Measurements from ENCODE around the gene CAPN11. TPM values are rescaled to one million over a fixed set of nuclear protein-coding genes. Genes with fewer than 3 reads are reported as not detected.

CAPN11 gene
- total RNA-seq, 4 donors from 2014 or later, result 0.42 TPM; not detected in 3

- no peaks in the 10 kb centered on the region for H3K9me3 ChIP-seq
- intact Hi-C loops (cut with DNase I; ENCODE audit: low total_unique reads) (no loop called here), in situ Hi-C loops (cut with MboI; ENCODE audit: low sequenced_read_pairs in 4 of 4) (loop anchor here in 1 of 4 donors (5.0 kb wide), 1 partner anchor 44 kb away; no protein-coding TSS in a partner anchor)
- peaks cover 2 to 83% of the 10 kb centered on the region in 2 donors for H3K36me3 ChIP-seq
- TF ChIP-seq POLR2A (IDR thresholded peaks at IDR 0.05), result no peak
- TF ChIP-seq, protein P1, sequence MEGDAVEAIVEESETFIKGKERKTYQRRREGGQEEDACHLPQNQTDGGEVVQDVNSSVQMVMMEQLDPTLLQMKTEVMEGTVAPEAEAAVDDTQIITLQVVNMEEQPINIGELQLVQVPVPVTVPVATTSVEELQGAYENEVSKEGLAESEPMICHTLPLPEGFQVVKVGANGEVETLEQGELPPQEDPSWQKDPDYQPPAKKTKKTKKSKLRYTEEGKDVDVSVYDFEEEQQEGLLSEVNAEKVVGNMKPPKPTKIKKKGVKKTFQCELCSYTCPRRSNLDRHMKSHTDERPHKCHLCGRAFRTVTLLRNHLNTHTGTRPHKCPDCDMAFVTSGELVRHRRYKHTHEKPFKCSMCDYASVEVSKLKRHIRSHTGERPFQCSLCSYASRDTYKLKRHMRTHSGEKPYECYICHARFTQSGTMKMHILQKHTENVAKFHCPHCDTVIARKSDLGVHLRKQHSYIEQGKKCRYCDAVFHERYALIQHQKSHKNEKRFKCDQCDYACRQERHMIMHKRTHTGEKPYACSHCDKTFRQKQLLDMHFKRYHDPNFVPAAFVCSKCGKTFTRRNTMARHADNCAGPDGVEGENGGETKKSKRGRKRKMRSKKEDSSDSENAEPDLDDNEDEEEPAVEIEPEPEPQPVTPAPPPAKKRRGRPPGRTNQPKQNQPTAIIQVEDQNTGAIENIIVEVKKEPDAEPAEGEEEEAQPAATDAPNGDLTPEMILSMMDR (IDR thresholded peaks at IDR 0.05 in 4 of 5, conservative IDR thresholded peaks at IDR 0.05 in 1 of 5), result no peak
- H3K27me3 ChIP-seq, result no peaks in the 10 kb centered on the region
- peak overlapping the region in 1 of 4 donors; percentile 34 for H3K27ac ChIP-seq
- H3K4me3 ChIP-seq, result no peak overlapping the region
- ATAC-seq (no peak), DNase-seq (no peak)
- H3K4me1 ChIP-seq, result no peaks in the 10 kb centered on the region
These were observed 12.8 kb upstream of the CAPN11 start for GRCh38 chr6:44145839-44146238.

GRCh38 chr6:44146685-44147084 lies 11.9 kb upstream of the CAPN11 start:
- no peaks in the 10 kb centered on the region for H3K9me3 ChIP-seq
- H3K4me1 ChIP-seq, result peaks cover 0 to 2% of the 10 kb centered on the region in 2 donors
- in situ Hi-C loops (cut with MboI; ENCODE audit: low sequenced_read_pairs in 4 of 4), result loop anchor here in 1 of 4 donors (5.0 kb wide), 1 partner anchor 44 kb away; no protein-coding TSS in a partner anchor
- H3K27me3 ChIP-seq, result no peaks in the 10 kb centered on the region
- H3K4me3 ChIP-seq, result no peak overlapping the region
- H3K27ac ChIP-seq, result no peak overlapping the region
- TF ChIP-seq, protein P1 (IDR thresholded peaks at IDR 0.05 in 4 of 5, conservative IDR thresholded peaks at IDR 0.05 in 1 of 5), result no peak
- peaks cover 2 to 76% of the 10 kb centered on the region in 2 donors for H3K36me3 ChIP-seq
- ATAC-seq, result no peak
- intact Hi-C loops (cut with DNase I; ENCODE audit: low total_unique reads), result no loop called here
- DNase-seq, result no peak

GRCh38 chr6:44147256-44147655 lies 11.4 kb upstream of the CAPN11 start:
- DNase-seq, result no peak
- intact Hi-C loops (cut with DNase I; ENCODE audit: low total_unique reads), result no loop called here
- H3K4me1 ChIP-seq, result peaks cover 0 to 3% of the 10 kb centered on the region in 2 donors
- no peak overlapping the region for H3K27ac ChIP-seq
- H3K4me3 ChIP-seq, result no peak overlapping the region
- TF ChIP-seq POLR2A (IDR thresholded peaks at IDR 0.05), result no peak
- TF ChIP-seq, protein P1 (IDR thresholded peaks at IDR 0.05 in 4 of 5, conservative IDR thresholded peaks at IDR 0.05 in 1 of 5), result no peak
- no peak for ATAC-seq
- H3K36me3 ChIP-seq, result peaks cover 2 to 74% of the 10 kb centered on the region in 2 donors
- in situ Hi-C loops (cut with MboI; ENCODE audit: low sequenced_read_pairs in 4 of 4), result loop anchor here in 1 of 4 donors (5.0 kb wide), 1 partner anchor 45 kb away; no protein-coding TSS in a partner anchor
- no peaks in the 10 kb centered on the region for H3K9me3 ChIP-seq
- no peaks in the 10 kb centered on the region for H3K27me3 ChIP-seq

DNA sequence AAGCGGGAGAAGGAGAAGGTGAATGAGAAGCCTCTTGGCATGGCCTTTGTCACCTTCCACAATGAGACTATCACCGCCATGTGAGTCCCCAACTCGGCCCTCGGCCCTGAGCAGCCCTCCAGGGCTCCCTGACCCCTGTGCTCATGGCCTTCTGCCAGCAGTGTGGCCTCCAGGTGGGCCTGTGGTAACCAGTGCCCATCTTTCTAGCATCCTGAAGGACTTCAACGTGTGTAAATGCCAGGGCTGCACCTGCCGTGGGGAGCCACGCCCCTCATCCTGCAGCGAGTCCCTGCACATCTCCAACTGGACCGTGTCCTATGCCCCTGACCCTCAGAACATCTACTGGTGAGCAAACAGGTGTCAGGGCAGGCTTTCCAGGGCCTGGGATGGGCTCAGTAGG lies 10.3 kb upstream of the CAPN11 start:
- in situ Hi-C loops (cut with MboI; ENCODE audit: low sequenced_read_pairs in 4 of 4) (loop anchor here in 1 of 4 donors (5.0 kb wide), 1 partner anchor 46 kb away; no protein-coding TSS in a partner anchor), intact Hi-C loops (cut with DNase I; ENCODE audit: low total_unique reads) (no loop called here)
- H3K27me3 ChIP-seq, result no peaks in the 10 kb centered on the region
- ATAC-seq, result no peak
- no peak for DNase-seq
- no peak overlapping the region for H3K4me3 ChIP-seq
- peaks cover 2 to 77% of the 10 kb centered on the region in 2 donors for H3K36me3 ChIP-seq
- peaks cover 0 to 3% of the 10 kb centered on the region in 2 donors for H3K4me1 ChIP-seq
- no peaks in the 10 kb centered on the region for H3K9me3 ChIP-seq
- TF ChIP-seq, protein P1 (IDR thresholded peaks at IDR 0.05 in 4 of 5, conservative IDR thresholded peaks at IDR 0.05 in 1 of 5), result no peak
- no peak for TF ChIP-seq POLR2A (IDR thresholded peaks at IDR 0.05)
- no peak overlapping the region for H3K27ac ChIP-seq

Measured in gastrocnemius medialis (tissue), 4 donors.